K562 (cell line): ENCODE data around the gene CRB2. TPM values are rescaled to one million over a fixed set of nuclear protein-coding genes. Genes with fewer than 3 reads are reported as not detected.

Experiments used
- ATF3 ChIP-seq, 2 experiments: fragments of 450-650 bp in 1 of 2; sonication (generic) in 1 of 2; formaldehyde crosslinking in 1 of 2; IDR thresholded peaks in 1 of 2; conservative IDR thresholded peaks in 1 of 2; 2 replicates each; pipeline versions ENCODE4 v1.6.1 to v1.8.1; 2016 to 2023; ENCODE audit warnings: mild to moderate bottlenecking in 2 of 2, moderate library complexity in 2 of 2, inconsistent platforms in 1 of 2, missing genetic modification reagents in 1 of 2
- COPS2 ChIP-seq: fragments of 450-650 bp; conservative IDR thresholded peaks from 2 replicates; pipeline ENCODE4 v1.6.1; 2016; ENCODE audit warnings: mild to moderate bottlenecking, moderate library complexity
- CREB1 ChIP-seq, 2 experiments: sonication (generic) in 1 of 2; formaldehyde crosslinking in 1 of 2; IDR thresholded peaks; 2 replicates each; pipeline versions ENCODE4 v1.6.1 to v1.8.0; 2012 to 2022; ENCODE audit warnings: inconsistent platforms in 1 of 2, mild to moderate bottlenecking in 1 of 2, missing genetic modification reagents in 1 of 2, moderate library complexity in 1 of 2
- GTF3C2 ChIP-seq: IDR thresholded peaks from 3 replicates; pipeline ENCODE4 v1.6.1; 2011; ENCODE audit warnings: borderline replicate concordance, mild to moderate bottlenecking, moderate library complexity; ENCODE audit not compliant: insufficient read length; ENCODE audit errors: extremely low read depth
- MAX ChIP-seq: sonication (generic); formaldehyde crosslinking; IDR thresholded peaks from 2 replicates; pipeline ENCODE4 v1.9.0; 2022; ENCODE audit warnings: mild to moderate bottlenecking, missing genetic modification reagents
- OTX1 ChIP-seq: fragments of 450-650 bp; formaldehyde crosslinking; IDR thresholded peaks from 2 replicates; pipeline ENCODE4 v1.4.0; 2022; ENCODE audit warnings: mild to moderate bottlenecking
- ZNF280A ChIP-seq: fragments of 450-650 bp; IDR thresholded peaks from 2 replicates; pipeline ENCODE4 v1.6.1; 2018; ENCODE audit warnings: mild to moderate bottlenecking, low read depth; ENCODE audit not compliant: partially characterized antibody
- ZNF280B ChIP-seq: fragments of 250-450 bp; sonication (Bioruptor Pico); IDR thresholded peaks from 2 replicates; pipeline ENCODE4 v1.5.1; 2021; ENCODE audit warnings: mild to moderate bottlenecking
- polyA plus RNA-seq, 8 experiments: library from polyadenylated mRNA; depleted of rRNA in 4 of 8; stranded (reverse) in 5 of 8; unstranded in 3 of 8; fragments of >200 nt; fragmentation: Nextera tagmentation in 2 of 8; fragmentation: Illumina TruSeq in 1 of 8; extraction: Ambion mirVana in 2 of 8; extraction: Trizol in 1 of 8; gene quantifications; 2 replicates each; pipeline versions ENCODE4 v1.2.1 to v1.2.3, GENCODE V29; 2011 to 2014; ENCODE audit warnings: inconsistent platforms in 1 of 8, missing spikeins in 1 of 8
- total RNA-seq, 7 experiments: library from RNA; depleted of rRNA in 6 of 7; stranded (reverse); fragments of >200 nt in 6 of 7; fragmentation: Illumina TruSeq in 2 of 7; extraction: Trizol in 2 of 7; gene quantifications; 2 replicates each; pipeline versions ENCODE4 v1.2.1 to v1.2.3, GENCODE V29; 2011 to 2021; ENCODE audit warnings: low replicate concordance in 1 of 7

Gene CRB2
- total and polyA plus RNA-seq, 9 of the 15 experiments (the other 6 are each of a cell fraction or from before 2014, with no cell fraction given) = 0.13 to 1.2 (median 0.25) TPM; not detected in 2

GRCh38 chr9:123347289-123348060 is 8.5 kb upstream of the CRB2 start (continued):
- TF ChIP-seq GTF3C2 = no peak
- TF ChIP-seq ZNF280A = no peak
- 0 out of 2 replicates have a peak, but pooled peaks have one; percentile 27 for TF ChIP-seq MAX (CRISPR knock-in tag)
- no peak for TF ChIP-seq ZNF280B
- no peak; the same call in 1 of the 2 replicates for TF ChIP-seq CREB1 (IDR thresholded peaks at IDR 0.05)
- TF ChIP-seq CREB1 (CRISPR knock-in tag; IDR thresholded peaks at IDR 0.05) = no peak
- no peak for TF ChIP-seq COPS2
- 0 out of 2 replicates have a peak, but pooled peaks have one; percentile 4 for TF ChIP-seq OTX1 (CRISPR knock-in tag)
- no peak for TF ChIP-seq ATF3 (IDR thresholded peaks at IDR 0.05)
- no peak for TF ChIP-seq ATF3 (CRISPR knock-in tag; conservative IDR thresholded peaks at IDR 0.05)
